Activated CD8-positive, alpha-beta T cell treated with anti-CD3 and anti-CD28 coated beads for 36 hours (primary cell): ENCODE results near the gene CLN6. TPM values are rescaled to one million over a fixed set of nuclear protein-coding genes. Genes with fewer than 3 reads are reported as not detected.
"Not testable (repeated sequence)": the region's sequence is repeated elsewhere in the genome, so short reads cannot be mapped to it uniquely, and the experiment has no call there.

ENCODE experiments used
- ATAC-seq: fragments of 200-7000 bp; cut with Tn5 transposase; one replicate; pipeline ENCODE4 v1.10.0; 2021; ENCODE audit warnings: mild to moderate bottlenecking, moderate library complexity
- CTCF ChIA-PET: fragments of 350-600 bp; sonication (Branson Sonifier 250); formaldehyde crosslinking; loops from one replicate; lab custom pipeline; 2021; ENCODE audit warnings: antibody characterized with exemption; lab: Charles Lee
- POLR2A ChIA-PET: fragments of 350-600 bp; sonication (Branson Sonifier 250); formaldehyde crosslinking; loops from one replicate; lab custom pipeline; 2021; ENCODE audit warnings: antibody characterized with exemption; lab: Charles Lee
- DNase-seq: peaks from one replicate; pipeline ENCODE4 v3.0.0-alpha.2; 2020
- H3K27ac Mint-ChIP-seq: one replicate; pipeline ENCODE4 v1.8.0; 2021; ENCODE audit warnings: mild to moderate bottlenecking, mixed read lengths
- H3K27me3 Mint-ChIP-seq: one replicate; pipeline ENCODE4 v1.8.0; 2021; ENCODE audit warnings: mixed read lengths
- H3K36me3 Mint-ChIP-seq: one replicate; pipeline ENCODE4 v1.8.0; 2021; ENCODE audit warnings: low read depth, mixed read lengths
- H3K4me1 Mint-ChIP-seq: one replicate; pipeline ENCODE4 v1.8.0; 2021; ENCODE audit warnings: low read depth, mixed read lengths
- H3K4me3 Mint-ChIP-seq: one replicate; pipeline ENCODE4 v1.8.0; 2021; ENCODE audit warnings: mild to moderate bottlenecking, moderate library complexity, mixed read lengths
- H3K9me3 Mint-ChIP-seq: one replicate; pipeline ENCODE4 v1.8.0; 2021; ENCODE audit warnings: mixed read lengths
- intact Hi-C: fragments of 100-400 bp; cut with micrococcal nuclease; formaldehyde crosslinking; loops from one replicate; pipeline ENCODE4 v1.10.0; 2022
- total RNA-seq, 2 experiments: library from RNA; stranded (reverse); gene quantifications; one replicate each; pipeline ENCODE4 v1.2.3, GENCODE V29; 2021
- TF ChIP-seq, protein P1 (sequence below): fragments of 200-600 bp; IDR thresholded peaks from one replicate; pipeline ENCODE4 v1.8.0; 2022; ENCODE audit warnings: antibody characterized with exemption, mild to moderate bottlenecking

The CLN6 gene
- total RNA-seq, 2 experiments from 2014 or later: 43.1 to 47.2 TPM

GRCh38 chr15:68230157-68231100 lies 901 bp upstream of the CLN6 start:
- DNase-seq (peak; percentile 55), ATAC-seq (no peak)
- Mint-ChIP-seq H3K4me3 (peak overlapping the region; percentile 78), H3K4me1 (peaks cover 29% of the 10 kb centered on the region), H3K27ac (peak overlapping the region; percentile 87), H3K27me3 (no peaks in the 10 kb centered on the region), H3K9me3 (no peaks in the 10 kb centered on the region), H3K36me3 (peaks cover 18% of the 10 kb centered on the region)
- TF ChIP-seq, protein P1, sequence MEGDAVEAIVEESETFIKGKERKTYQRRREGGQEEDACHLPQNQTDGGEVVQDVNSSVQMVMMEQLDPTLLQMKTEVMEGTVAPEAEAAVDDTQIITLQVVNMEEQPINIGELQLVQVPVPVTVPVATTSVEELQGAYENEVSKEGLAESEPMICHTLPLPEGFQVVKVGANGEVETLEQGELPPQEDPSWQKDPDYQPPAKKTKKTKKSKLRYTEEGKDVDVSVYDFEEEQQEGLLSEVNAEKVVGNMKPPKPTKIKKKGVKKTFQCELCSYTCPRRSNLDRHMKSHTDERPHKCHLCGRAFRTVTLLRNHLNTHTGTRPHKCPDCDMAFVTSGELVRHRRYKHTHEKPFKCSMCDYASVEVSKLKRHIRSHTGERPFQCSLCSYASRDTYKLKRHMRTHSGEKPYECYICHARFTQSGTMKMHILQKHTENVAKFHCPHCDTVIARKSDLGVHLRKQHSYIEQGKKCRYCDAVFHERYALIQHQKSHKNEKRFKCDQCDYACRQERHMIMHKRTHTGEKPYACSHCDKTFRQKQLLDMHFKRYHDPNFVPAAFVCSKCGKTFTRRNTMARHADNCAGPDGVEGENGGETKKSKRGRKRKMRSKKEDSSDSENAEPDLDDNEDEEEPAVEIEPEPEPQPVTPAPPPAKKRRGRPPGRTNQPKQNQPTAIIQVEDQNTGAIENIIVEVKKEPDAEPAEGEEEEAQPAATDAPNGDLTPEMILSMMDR: no peak
- ChIA-PET POLR2A (interaction anchor here (0.6 to 5.7 kb wide), 7 partner anchors 11 to 256 kb away, joined by 3 to 50 read pairs (median 4); partner anchors contain the start of gene FEM1B), CTCF (interaction anchor here (1.3 to 3.2 kb wide), 5 partner anchors 20 to 367 kb away, joined by 3 to 17 read pairs (median 5); partner anchors contain the start of gene FEM1B)
- intact Hi-C loops: no loop called here

GRCh38 chr15:68228971-68229385 lies 550 bp downstream of the CLN6 start:
- TF ChIP-seq, protein P1: no peak
- no peaks in the 10 kb centered on the region for H3K9me3 Mint-ChIP-seq
- intact Hi-C loops: no loop called here
- ATAC-seq (no peak), DNase-seq (no peak)
- ChIA-PET CTCF (interaction anchor here (1.0 to 3.2 kb wide), 5 partner anchors 18 to 77 kb away, joined by 4 to 17 read pairs (median 4); partner anchors contain the start of gene FEM1B), POLR2A (interaction anchor here (0.6 to 5.7 kb wide), 10 partner anchors 9 to 566 kb away, joined by 3 to 50 read pairs (median 3); partner anchors contain the start of genes FEM1B and PIAS1)
- peak overlapping the region; percentile 67 for H3K27ac Mint-ChIP-seq
- H3K27me3 Mint-ChIP-seq: no peaks in the 10 kb centered on the region
- H3K36me3 Mint-ChIP-seq: peaks cover 26% of the 10 kb centered on the region
- H3K4me1 Mint-ChIP-seq: peaks cover 38% of the 10 kb centered on the region
- H3K4me3 Mint-ChIP-seq: peak overlapping the region; percentile 85

- DNase-seq (peak; percentile 19), ATAC-seq (no peak)
- Mint-ChIP-seq H3K4me1 (peaks cover 38% of the 10 kb centered on the region), H3K27ac (peak overlapping the region; percentile 67), H3K36me3 (peaks cover 27% of the 10 kb centered on the region), H3K27me3 (no peaks in the 10 kb centered on the region), H3K9me3 (no peaks in the 10 kb centered on the region), H3K4me3 (peak overlapping the region; percentile 85)
- ChIA-PET POLR2A (interaction anchor here (0.6 to 5.7 kb wide), 10 partner anchors 9 to 567 kb away, joined by 3 to 50 read pairs (median 4); partner anchors contain the start of genes FEM1B and PIAS1), CTCF (interaction anchor here (1.3 to 3.2 kb wide), 3 partner anchors 18 to 78 kb away, joined by 4 to 17 read pairs (median 4); partner anchors contain the start of gene FEM1B)
- TF ChIP-seq, protein P1: no peak
- intact Hi-C loops: no loop called here
Observed at GRCh38 chr15:68228143-68228970, 1.2 kb downstream of the CLN6 start.

DNA sequence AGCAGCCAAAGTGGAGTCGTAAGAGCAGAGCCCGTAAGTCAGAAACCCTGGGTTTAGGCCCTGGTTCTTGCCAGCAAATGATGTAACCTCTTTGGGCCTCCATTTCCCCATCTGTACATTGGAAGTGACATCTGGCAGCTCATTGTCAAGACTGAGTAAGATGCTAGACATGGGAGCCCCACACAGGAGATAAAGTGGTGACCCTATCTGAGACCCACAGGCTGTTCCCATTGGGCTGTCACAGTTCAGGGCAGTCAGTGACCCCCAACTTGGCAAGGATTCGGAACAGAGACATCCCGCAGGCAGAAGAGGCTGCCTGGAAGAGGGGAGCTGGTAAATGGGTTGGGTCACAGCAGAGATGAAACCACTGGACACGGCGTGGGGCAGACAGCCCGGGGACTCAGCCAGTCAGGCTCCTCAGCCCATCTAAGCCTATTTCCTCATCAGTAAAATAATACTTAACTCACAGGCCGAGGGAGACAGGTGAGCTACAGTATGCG lies 1.8 kb downstream of the CLN6 start:
- intact Hi-C loops: no loop called here
- Mint-ChIP-seq H3K4me3 (peak overlapping the region; percentile 85), H3K27me3 (no peaks in the 10 kb centered on the region), H3K27ac (no peak overlapping the region), H3K9me3 (no peaks in the 10 kb centered on the region), H3K4me1 (peaks cover 40% of the 10 kb centered on the region), H3K36me3 (peaks cover 33% of the 10 kb centered on the region)
- DNase-seq (no peak), ATAC-seq (no peak)
- CTCF ChIA-PET: interaction anchor here (1.3 to 3.2 kb wide), 2 partner anchors 51 to 79 kb away, joined by 4 to 17 read pairs; partner anchors contain the start of gene FEM1B
- TF ChIP-seq, protein P1: no peak
- POLR2A ChIA-PET: interaction anchor here (0.7 to 5.7 kb wide), 5 partner anchors 17 to 348 kb away, joined by 3 to 50 read pairs (median 5); partner anchors contain the start of gene FEM1B

- ATAC-seq, H3K27me3 Mint-ChIP-seq, intact Hi-C loops, DNase-seq, H3K9me3 Mint-ChIP-seq, H3K4me3 Mint-ChIP-seq, H3K27ac Mint-ChIP-seq: not testable (repeated sequence)
- peaks cover 35% of the 10 kb centered on the region for H3K36me3 Mint-ChIP-seq
- POLR2A ChIA-PET: interaction anchor here (0.8 kb wide), 1 partner anchor 52 kb away, joined by 3 read pairs; the partner anchor contains the start of gene FEM1B
- H3K4me1 Mint-ChIP-seq: peaks cover 34% of the 10 kb centered on the region
- CTCF ChIA-PET: interaction anchor here (1.9 kb wide), 1 partner anchor 14 kb away, joined by 5 read pairs; no protein-coding TSS in a partner anchor
Observed at GRCh38 chr15:68225442-68225841, 4.1 kb downstream of the CLN6 start.
